ENCODE measurements around the gene JOSD2. TPM values are rescaled to one million over a fixed set of nuclear protein-coding genes. Genes with fewer than 3 reads are reported as not detected.
"Not testable (repeated sequence)": the region's sequence is repeated elsewhere in the genome, so short reads cannot be mapped to it uniquely, and the experiment has no call there.

The JOSD2 gene
- total RNA-seq, 1 donor from 2014 or later, result 26.6 TPM

GRCh38 chr19:50478901-50479715 lies 31.9 kb downstream of the JOSD2 start:
- no peak for DNase-seq (ENCODE audit: low spot score)

- no peak for DNase-seq (ENCODE audit: low spot score)
Measured at GRCh38 chr19:50477751-50478515, 33.1 kb downstream of the JOSD2 start.

- no peak for DNase-seq (ENCODE audit: low spot score)
Measured at GRCh38 chr19:50476907-50477238, 34.1 kb downstream of the JOSD2 start.

GRCh38 chr19:50476224-50476906 lies 34.6 kb downstream of the JOSD2 start, which contains the start of the genes EMC10 and GARIN5A:
EMC10 (plus strand) TSS chr19:50476507; CDS start chr19:50476545, 38 bp downstream.
GARIN5A (minus strand) TSS chr19:50476848; CDS start chr19:50476388, 460 bp downstream.
- peak; percentile 93 for DNase-seq (ENCODE audit: low spot score)

- DNase-seq (ENCODE audit: low spot score), result no peak
Measured at GRCh38 chr19:50475736-50476223, 35.2 kb downstream of the JOSD2 start.

GRCh38 chr19:50475101-50475568 lies 35.9 kb downstream of the JOSD2 start:
- no peak for DNase-seq (ENCODE audit: low spot score)

GRCh38 chr19:50473336-50473735 lies 37.7 kb downstream of the JOSD2 start:
- DNase-seq (ENCODE audit: low spot score), result not testable (repeated sequence)

- DNase-seq (ENCODE audit: low spot score), result no peak
Measured at GRCh38 chr19:50468818-50469217, 42.2 kb downstream of the JOSD2 start.

GRCh38 chr19:50467566-50467965 lies 43.4 kb downstream of the JOSD2 start:
- DNase-seq (ENCODE audit: low spot score), result no peak

GRCh38 chr19:50466706-50467039 lies 44.3 kb downstream of the JOSD2 start:
- DNase-seq (ENCODE audit: low spot score), result no peak

- DNase-seq (ENCODE audit: low spot score), result no peak
Measured at GRCh38 chr19:50465986-50466705, 44.8 kb downstream of the JOSD2 start.

GRCh38 chr19:50465000-50465399 lies 46.0 kb downstream of the JOSD2 start:
- DNase-seq (ENCODE audit: low spot score), result no peak

- no peak for DNase-seq (ENCODE audit: low spot score)
Measured at GRCh38 chr19:50464348-50464747, 46.6 kb downstream of the JOSD2 start.

GRCh38 chr19:50462970-50463369 lies 48.0 kb downstream of the JOSD2 start:
- no peak for DNase-seq (ENCODE audit: low spot score)

GRCh38 chr19:50461066-50461875 lies 49.7 kb downstream of the JOSD2 start:
- peak; percentile 68 for DNase-seq (ENCODE audit: low spot score)

- no peak for DNase-seq (ENCODE audit: low spot score)
Measured at GRCh38 chr19:50460161-50460765, 50.7 kb downstream of the JOSD2 start.

- no peak for DNase-seq (ENCODE audit: low spot score)
Measured at GRCh38 chr19:50459638-50460037, 51.4 kb downstream of the JOSD2 start.

GRCh38 chr19:50459067-50459456 lies 51.9 kb downstream of the JOSD2 start:
- no peak for DNase-seq (ENCODE audit: low spot score)

- DNase-seq (ENCODE audit: low spot score), result no peak
Measured at GRCh38 chr19:50458396-50459066, 52.5 kb downstream of the JOSD2 start.

GRCh38 chr19:50457300-50457699 lies 53.7 kb downstream of the JOSD2 start:
- DNase-seq (ENCODE audit: low spot score), result no peak
